H9 (cell line): ENCODE measurements around the gene TRPM3. TPM values are rescaled to one million over a fixed set of nuclear protein-coding genes. Genes with fewer than 3 reads are reported as not detected.
A peak's percentile ranks its signal among the peaks of the same experiment; 100 is the strongest.

ENCODE experiments used
- DNase-seq: peaks from one replicate; pipeline ENCODE4 v3.0.0-alpha.2; 2017
- H2AFZ ChIP-seq: one replicate; pipeline ENCODE4 v1.6.1; 2013; ENCODE audit warnings: mild to moderate bottlenecking, low read length, control low read depth, moderate library complexity
- H2AK5ac ChIP-seq: 2 replicates; pipeline ENCODE4 v1.6.1; 2013; ENCODE audit warnings: low read length, control low read depth, mixed read lengths; ENCODE audit not compliant: insufficient read length
- H2BK120ac ChIP-seq: one replicate; pipeline ENCODE4 v1.6.1; 2013; ENCODE audit warnings: low read depth, mild to moderate bottlenecking, low read length, control low read depth, inconsistent platforms; ENCODE audit not compliant: poor library complexity, severe bottlenecking
- H2BK12ac ChIP-seq: 2 replicates; pipeline ENCODE4 v1.6.1; 2013; ENCODE audit warnings: low read length, control low read depth, mixed read lengths, low read depth; ENCODE audit not compliant: insufficient read length
- H2BK15ac ChIP-seq: 2 replicates; pipeline ENCODE4 v1.6.1; 2013; ENCODE audit warnings: low read depth, low read length, control low read depth
- H2BK20ac ChIP-seq: one replicate; pipeline ENCODE4 v1.6.1; 2013; ENCODE audit warnings: low read depth, mild to moderate bottlenecking, low read length, control low read depth, inconsistent platforms; ENCODE audit not compliant: poor library complexity, severe bottlenecking
- H2BK5ac ChIP-seq: 2 replicates; pipeline ENCODE4 v1.6.1; 2013; ENCODE audit warnings: low read length, control low read depth, mixed read lengths; ENCODE audit not compliant: insufficient read length
- H3K14ac ChIP-seq: 2 replicates; pipeline ENCODE4 v1.6.1; 2013; ENCODE audit warnings: low read length, control low read depth; ENCODE audit not compliant: insufficient read depth
- H3K18ac ChIP-seq: 2 replicates; pipeline ENCODE4 v1.6.1; 2013; ENCODE audit warnings: low read depth, mild to moderate bottlenecking, mixed read lengths, low read length, control low read depth; ENCODE audit not compliant: insufficient read length
- H3K23ac ChIP-seq: 2 replicates; pipeline ENCODE4 v1.6.1; 2013; ENCODE audit warnings: low read length, control low read depth, mixed read lengths, low read depth; ENCODE audit not compliant: insufficient read length
- H3K23me2 ChIP-seq: 2 replicates; pipeline ENCODE4 v1.6.1; 2013; ENCODE audit warnings: low read depth, mild to moderate bottlenecking, mixed read lengths, low read length, control low read depth; ENCODE audit not compliant: insufficient read length, poor library complexity, severe bottlenecking
- H3K27ac ChIP-seq: 2 replicates; pipeline ENCODE4 v1.5.1; 2013; ENCODE audit warnings: low read length, control low read depth, mixed read lengths, low read depth; ENCODE audit not compliant: insufficient read length
- H3K27me3 ChIP-seq: 2 replicates; pipeline ENCODE4 v1.6.1; 2013; ENCODE audit warnings: low read length, control low read depth, inconsistent platforms; ENCODE audit not compliant: insufficient read depth
- H3K4ac ChIP-seq: 2 replicates; pipeline ENCODE4 v1.6.1; 2013; ENCODE audit warnings: low read depth, mild to moderate bottlenecking, control low read depth, inconsistent platforms, low read length, moderate library complexity
- H3K4me1 ChIP-seq: 2 replicates; pipeline ENCODE4 v1.6.1; 2013; ENCODE audit warnings: low read length, control low read depth, inconsistent platforms; ENCODE audit not compliant: insufficient read depth
- H3K4me2 ChIP-seq: 2 replicates; pipeline ENCODE4 v1.6.1; 2013; ENCODE audit warnings: low read length, control low read depth, mixed read lengths; ENCODE audit not compliant: insufficient read length, insufficient read depth
- H3K56ac ChIP-seq: 2 replicates; pipeline ENCODE4 v1.6.1; 2013; ENCODE audit warnings: low read depth, mild to moderate bottlenecking, mixed read lengths, low read length, control low read depth; ENCODE audit not compliant: insufficient read length
- H3K79me1 ChIP-seq: 2 replicates; pipeline ENCODE4 v1.6.1; 2013; ENCODE audit warnings: low read depth, mild to moderate bottlenecking, moderate library complexity, low read length, control low read depth, inconsistent platforms; ENCODE audit not compliant: insufficient read depth, poor library complexity, severe bottlenecking
- H3K79me2 ChIP-seq: 2 replicates; pipeline ENCODE4 v1.6.1; 2013; ENCODE audit warnings: low read length, control low read depth, inconsistent platforms; ENCODE audit not compliant: insufficient read depth
- H3K9ac ChIP-seq: 2 replicates; pipeline ENCODE4 v1.6.1; 2013; ENCODE audit warnings: low read length, control low read depth, mixed read lengths; ENCODE audit not compliant: insufficient read length; ENCODE audit errors: extremely low read depth
- H3K9me3 ChIP-seq: one replicate; pipeline ENCODE4 v1.6.1; 2013; ENCODE audit warnings: low read depth, low read length, inconsistent platforms; ENCODE audit not compliant: control insufficient read depth
- H3T11ph ChIP-seq: one replicate; pipeline ENCODE4 v1.6.1; 2013; ENCODE audit warnings: mild to moderate bottlenecking, low read length, control low read depth, inconsistent platforms
- H4K20me1 ChIP-seq: one replicate; pipeline ENCODE4 v1.6.1; 2013; ENCODE audit not compliant: control insufficient read depth, insufficient read length, insufficient read depth
- H4K5ac ChIP-seq: 2 replicates; pipeline ENCODE4 v1.6.1; 2013; ENCODE audit warnings: low read depth, mild to moderate bottlenecking, mixed read lengths, low read length, control low read depth; ENCODE audit not compliant: insufficient read length
- H4K8ac ChIP-seq: replicated peaks from 2 replicates; pipeline ENCODE4 v1.6.1; 2013; ENCODE audit warnings: low read length, control low read depth, mixed read lengths, low read depth; ENCODE audit not compliant: insufficient read length
- H4K91ac ChIP-seq: 2 replicates; pipeline ENCODE4 v1.6.1; 2013; ENCODE audit warnings: low read depth, mild to moderate bottlenecking, moderate library complexity, mixed read lengths, low read length, control low read depth; ENCODE audit not compliant: insufficient read length
- H3K27ac Mint-ChIP-seq, 3 experiments: 2 replicates in 2 of 3; 3 replicates in 1 of 3; pipeline ENCODE4 v1.8.0; 2020 to 2021; ENCODE audit warnings: mixed read lengths in 3 of 3, mild to moderate bottlenecking in 1 of 3, moderate library complexity in 1 of 3
- H3K27me3 Mint-ChIP-seq: 2 replicates; pipeline ENCODE4 v1.8.0; 2021; ENCODE audit warnings: low read depth, mild to moderate bottlenecking, moderate library complexity, mixed read lengths
- H3K36me3 Mint-ChIP-seq, 3 experiments: 2 replicates in 2 of 3; 3 replicates in 1 of 3; pipeline ENCODE4 v1.8.0; 2020 to 2021; ENCODE audit warnings: low read depth in 3 of 3, mixed read lengths in 3 of 3; ENCODE audit not compliant: insufficient read depth in 1 of 3
- H3K4me1 Mint-ChIP-seq, 2 experiments: 2 replicates each; pipeline ENCODE4 v1.8.0; 2020; ENCODE audit warnings: mixed read lengths in 2 of 2
- H3K4me3 Mint-ChIP-seq, 2 experiments: 2 replicates in 1 of 2; 3 replicates in 1 of 2; pipeline ENCODE4 v1.8.0; 2020 to 2021; ENCODE audit warnings: mild to moderate bottlenecking in 2 of 2, mixed read lengths in 2 of 2, moderate library complexity in 1 of 2
- H3K9me3 Mint-ChIP-seq, 2 experiments: 2 replicates in 1 of 2; 3 replicates in 1 of 2; pipeline ENCODE4 v1.8.0; 2020; ENCODE audit warnings: mild to moderate bottlenecking in 2 of 2, mixed read lengths in 2 of 2, moderate library complexity in 1 of 2
- CTCF ChIP-seq: fragments of 200-600 bp; sonication (generic); conservative IDR thresholded peaks from 3 replicates; pipeline ENCODE4 v1.8.0; 2021; ENCODE audit warnings: antibody characterized with exemption, mild to moderate bottlenecking
- WGBS: extraction: QIAGEN DNeasy Blood & Tissue Kit; methylation state at CpG from one replicate; pipeline ENCODE4 v1.1.7; 2013; ENCODE audit warnings: missing lambda C conversion rate, low lambda C conversion rate, mixed read lengths; ENCODE audit not compliant: insufficient read length; ENCODE audit errors: extremely low coverage; 5-methylcytosine and 5-hydroxymethylcytosine counted together
- total RNA-seq: library from RNA; stranded (reverse); gene quantifications from 2 replicates; pipeline ENCODE4 v1.2.1, GENCODE V29; 2021

The TRPM3 gene
- total RNA-seq, 1 experiment from 2014 or later: 10.3 TPM

- Histone ChIP-seq H3K4ac (no peak overlapping the region), H3K14ac (no peak overlapping the region), H2AK5ac (no peak overlapping the region), H2BK12ac (no peak overlapping the region), H2BK15ac (no peak overlapping the region), H3K23ac (no peak overlapping the region), H2BK5ac (no peak overlapping the region), H3K4me2 (no peak overlapping the region), H2BK20ac (no peak overlapping the region), H2AFZ (no peak overlapping the region), H3K9ac (no peak overlapping the region), H3K27ac (no peak overlapping the region), H4K20me1 (no peaks in the 10 kb centered on the region), H3K79me1 (no peaks in the 10 kb centered on the region), H2BK120ac (no peak overlapping the region), H3K56ac (no peak overlapping the region), H3K4me1 (peaks cover 3% of the 10 kb centered on the region; the same call in 1 of the 2 replicates), H4K5ac (no peak overlapping the region), H3K79me2 (no peaks in the 10 kb centered on the region), H3K23me2 (no peaks in the 10 kb centered on the region), H4K91ac (no peak overlapping the region), H3K9me3 (no peaks in the 10 kb centered on the region), H3K18ac (no peak overlapping the region), H3T11ph (no peak overlapping the region), H3K27me3 (no peaks in the 10 kb centered on the region), H4K8ac (no peak overlapping the region)
- Mint-ChIP-seq H3K9me3 (no peaks in the 10 kb centered on the region), H3K4me3 (no peak overlapping the region), H3K36me3 (no peaks in the 10 kb centered on the region), H3K4me1 (peaks cover 13 to 16% of the 10 kb centered on the region in 2 experiments), H3K27me3 (peaks cover 3% of the 10 kb centered on the region; the same call in 1 of the 2 replicates), H3K27ac (no peak overlapping the region)
- peak; percentile 58 for DNase-seq
- peak; percentile 84 for TF ChIP-seq CTCF
- no CpG with 5 or more reads among the region's 8 CpGs for WGBS
These were observed 636.9 kb downstream of the TRPM3 start for GRCh38 chr9:70484232-70485130.
